ENCODE results near the gene ZCCHC8. TPM values are rescaled to one million over a fixed set of nuclear protein-coding genes. Genes with fewer than 3 reads are reported as not detected.

ZCCHC8 gene
- total and polyA plus RNA-seq, 3 donors from 2014 or later: 25.6 to 38.3 (median 28.8) TPM

DNA sequence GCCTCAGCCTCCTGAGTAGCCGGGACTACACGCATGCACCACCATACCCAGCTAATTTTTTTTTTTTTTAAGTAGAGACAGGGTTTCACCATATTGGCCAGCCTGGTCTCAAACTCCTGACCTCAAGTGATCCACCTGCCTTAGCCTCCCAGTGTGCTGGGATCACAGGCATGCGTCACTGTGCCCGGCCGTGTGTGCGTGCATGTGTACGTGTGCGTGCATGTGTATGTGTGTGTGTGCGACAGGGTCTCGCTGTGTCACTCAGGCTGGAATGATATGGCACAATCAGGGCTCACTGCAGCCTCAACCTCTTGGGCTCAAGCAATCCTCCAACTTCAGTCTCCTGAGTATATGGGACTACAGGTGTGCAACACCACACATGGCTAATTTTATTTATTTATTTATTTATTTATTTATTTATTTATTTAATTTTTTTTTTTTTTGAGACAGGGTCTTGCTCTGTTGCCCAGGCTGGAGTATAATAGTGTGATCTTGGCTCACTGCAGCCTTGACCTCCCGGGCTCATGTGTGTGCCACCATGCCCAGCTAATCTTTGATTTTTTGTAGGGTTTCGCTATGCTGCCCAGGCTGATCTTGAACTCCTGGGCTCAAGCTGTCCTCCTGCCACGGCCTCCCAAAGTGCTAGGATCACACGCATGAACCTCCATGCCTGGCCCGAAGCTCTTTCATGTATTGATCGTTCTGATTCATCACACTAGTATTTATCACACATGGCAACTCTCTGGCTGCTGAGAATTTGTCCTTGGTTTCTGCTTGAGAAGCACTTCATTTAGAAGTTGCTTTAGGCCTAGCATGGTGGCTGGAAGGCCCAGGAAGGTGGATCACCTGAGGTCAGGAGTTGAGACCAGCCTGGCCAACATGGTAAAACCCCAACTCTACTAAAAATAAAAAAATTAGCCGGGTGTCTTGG, 42.4 kb downstream of the ZCCHC8 start:
- Histone ChIP-seq H3K36me3 (ENCODE audit: low read depth, missing control alignments) (no peaks in the 10 kb centered on the region), H3K27ac (no peak overlapping the region), H3K4me3 (no peak overlapping the region), H3K4me1 (no peaks in the 10 kb centered on the region), H3K27me3 (no peaks in the 10 kb centered on the region), H3K9me3 (no peaks in the 10 kb centered on the region)
- WGBS, 2 donors: 91 to 92% methylated on average over 17 of the region's 17 CpGs
- no peak for TF ChIP-seq POLR2A (IDR thresholded peaks at IDR 0.05)
- TF ChIP-seq, protein P1, sequence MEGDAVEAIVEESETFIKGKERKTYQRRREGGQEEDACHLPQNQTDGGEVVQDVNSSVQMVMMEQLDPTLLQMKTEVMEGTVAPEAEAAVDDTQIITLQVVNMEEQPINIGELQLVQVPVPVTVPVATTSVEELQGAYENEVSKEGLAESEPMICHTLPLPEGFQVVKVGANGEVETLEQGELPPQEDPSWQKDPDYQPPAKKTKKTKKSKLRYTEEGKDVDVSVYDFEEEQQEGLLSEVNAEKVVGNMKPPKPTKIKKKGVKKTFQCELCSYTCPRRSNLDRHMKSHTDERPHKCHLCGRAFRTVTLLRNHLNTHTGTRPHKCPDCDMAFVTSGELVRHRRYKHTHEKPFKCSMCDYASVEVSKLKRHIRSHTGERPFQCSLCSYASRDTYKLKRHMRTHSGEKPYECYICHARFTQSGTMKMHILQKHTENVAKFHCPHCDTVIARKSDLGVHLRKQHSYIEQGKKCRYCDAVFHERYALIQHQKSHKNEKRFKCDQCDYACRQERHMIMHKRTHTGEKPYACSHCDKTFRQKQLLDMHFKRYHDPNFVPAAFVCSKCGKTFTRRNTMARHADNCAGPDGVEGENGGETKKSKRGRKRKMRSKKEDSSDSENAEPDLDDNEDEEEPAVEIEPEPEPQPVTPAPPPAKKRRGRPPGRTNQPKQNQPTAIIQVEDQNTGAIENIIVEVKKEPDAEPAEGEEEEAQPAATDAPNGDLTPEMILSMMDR (IDR thresholded peaks at IDR 0.05): no peak
- intact Hi-C loops (cut with DNase I; ENCODE audit: low total_unique reads): no loop called here
- DNase-seq: no peak

DNA sequence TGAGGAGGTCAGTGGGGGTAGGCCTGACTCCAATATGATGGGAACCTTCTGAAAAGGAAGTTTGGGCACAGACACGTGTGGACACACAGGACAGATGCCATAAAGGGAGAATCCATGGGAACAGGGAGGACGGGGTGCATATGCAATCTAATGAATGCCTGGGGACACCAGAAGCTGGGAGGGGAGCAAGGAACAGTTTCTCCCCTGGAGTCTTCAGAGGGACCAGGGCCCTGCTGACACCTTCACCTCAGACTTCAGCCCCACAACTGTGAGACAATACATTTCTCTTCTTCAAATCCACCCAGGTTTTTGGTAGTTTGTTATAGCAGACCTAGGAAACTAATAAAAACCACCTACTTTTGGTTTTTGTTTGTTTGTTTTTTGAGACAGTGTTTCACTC, 43.1 kb downstream of the ZCCHC8 start:
- no peaks in the 10 kb centered on the region for H3K27me3 ChIP-seq
- no peak overlapping the region for H3K27ac ChIP-seq
- no peak for TF ChIP-seq POLR2A (IDR thresholded peaks at IDR 0.05)
- TF ChIP-seq, protein P1 (IDR thresholded peaks at IDR 0.05): no peak
- intact Hi-C loops (cut with DNase I; ENCODE audit: low total_unique reads): no loop called here
- no peak for DNase-seq
- H3K4me3 ChIP-seq: no peak overlapping the region
- WGBS, 2 donors: 66 to 82% methylated on average over 2 of the region's 2 CpGs
- no peaks in the 10 kb centered on the region for H3K4me1 ChIP-seq
- H3K9me3 ChIP-seq: no peaks in the 10 kb centered on the region
- no peaks in the 10 kb centered on the region for H3K36me3 ChIP-seq (ENCODE audit: low read depth, missing control alignments)

DNA sequence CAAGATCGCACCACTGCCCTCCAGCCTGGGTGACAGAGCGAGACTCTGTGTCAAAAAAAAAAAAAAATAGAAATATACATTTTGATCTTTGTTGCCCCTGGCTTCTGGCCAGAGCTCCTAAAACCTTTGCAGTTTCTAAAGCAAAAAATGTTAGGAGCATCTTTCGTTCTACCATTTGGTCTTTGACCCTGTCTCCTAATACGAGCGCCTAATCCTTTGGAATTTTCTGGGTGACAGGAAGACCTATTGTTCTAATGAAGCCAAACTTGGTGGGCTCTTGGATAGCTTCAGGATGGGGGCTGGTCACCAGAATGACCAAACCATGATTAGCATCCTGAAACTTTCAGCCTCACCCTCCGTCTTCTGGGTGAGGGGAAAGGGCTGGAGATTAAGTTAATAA, 46.0 kb downstream of the ZCCHC8 start:
- intact Hi-C loops (cut with DNase I; ENCODE audit: low total_unique reads): no loop called here
- DNase-seq: no peak
- no peaks in the 10 kb centered on the region for H3K36me3 ChIP-seq (ENCODE audit: low read depth, missing control alignments)
- no peaks in the 10 kb centered on the region for H3K27me3 ChIP-seq
- H3K4me1 ChIP-seq: no peaks in the 10 kb centered on the region
- H3K9me3 ChIP-seq: no peaks in the 10 kb centered on the region
- TF ChIP-seq, protein P1 (IDR thresholded peaks at IDR 0.05): no peak
- no peak for TF ChIP-seq POLR2A (IDR thresholded peaks at IDR 0.05)
- no peak overlapping the region for H3K4me3 ChIP-seq
- 63 to 70% methylated on average over 6 of the region's 6 CpGs for WGBS, 2 donors
- H3K27ac ChIP-seq: no peak overlapping the region

DNA sequence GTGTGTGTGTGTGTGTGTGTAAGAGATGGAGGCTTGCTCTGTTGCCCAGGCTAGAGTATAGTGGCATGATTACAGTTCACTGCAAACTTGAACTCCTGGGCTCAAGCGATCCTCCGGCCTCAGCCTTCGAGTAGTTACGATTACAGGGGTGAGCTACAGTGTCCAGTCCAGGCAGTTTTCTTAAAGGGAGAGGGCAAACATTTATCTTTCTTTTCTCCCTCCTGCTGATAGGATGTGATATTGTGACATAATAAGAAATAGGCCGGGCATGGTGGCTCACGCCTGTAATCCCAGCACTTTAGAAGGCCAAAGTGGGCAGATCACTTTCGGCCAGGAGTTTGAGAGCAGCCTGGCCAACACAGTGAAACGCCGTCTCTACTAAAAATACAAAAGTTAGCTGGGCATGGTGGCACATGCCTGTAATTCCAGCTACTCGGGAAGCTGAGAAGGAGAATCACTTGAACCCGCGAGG, 46.4 kb downstream of the ZCCHC8 start:
- Histone ChIP-seq H3K4me3 (no peak overlapping the region), H3K4me1 (no peaks in the 10 kb centered on the region), H3K27ac (no peak overlapping the region), H3K27me3 (no peaks in the 10 kb centered on the region), H3K9me3 (no peaks in the 10 kb centered on the region), H3K36me3 (ENCODE audit: low read depth, missing control alignments) (no peaks in the 10 kb centered on the region)
- no peak for DNase-seq
- WGBS, 2 donors: 92% methylated on average over 12 of the region's 12 CpGs
- TF ChIP-seq POLR2A (IDR thresholded peaks at IDR 0.05): no peak
- TF ChIP-seq, protein P1 (IDR thresholded peaks at IDR 0.05): no peak
- intact Hi-C loops (cut with DNase I; ENCODE audit: low total_unique reads): no loop called here

Measured in testis (tissue), 3 donors.